NOMO-1 treated with dmso at 0.1 percent for 144 hours (cell line): ENCODE results near the gene IL12RB1.
"Not testable (repeated sequence)": the region's sequence is repeated elsewhere in the genome, so short reads cannot be mapped to it uniquely, and the experiment has no call there.

ENCODE experiments used
- DNase-seq: peaks from one replicate; lab custom pipeline; 2025; ENCODE audit not compliant: unreplicated experiment; lab: John Stamatoyannopoulos, UW

IL12RB1 gene

GRCh38 chr19:18112989-18113478 is 26.3 kb upstream of the IL12RB1 start:
- DNase-seq, result peak; percentile 48

GRCh38 chr19:18110609-18111232 is 24.0 kb upstream of the IL12RB1 start:
- no peak for DNase-seq

- DNase-seq, result no peak
These were observed 23.2 kb upstream of the IL12RB1 start for GRCh38 chr19:18109733-18110608.

- DNase-seq, result no peak
These were observed 22.6 kb upstream of the IL12RB1 start for GRCh38 chr19:18109341-18109732.

GRCh38 chr19:18108897-18109296 is 22.2 kb upstream of the IL12RB1 start:
- no peak for DNase-seq

GRCh38 chr19:18107235-18107634 is 20.5 kb upstream of the IL12RB1 start:
- no peak for DNase-seq

GRCh38 chr19:18105259-18105658 is 18.5 kb upstream of the IL12RB1 start:
- not testable (repeated sequence) for DNase-seq

- DNase-seq, result no peak
These were observed 18.0 kb upstream of the IL12RB1 start for GRCh38 chr19:18104793-18105131.

GRCh38 chr19:18102916-18103542 is 16.3 kb upstream of the IL12RB1 start:
- no peak for DNase-seq

GRCh38 chr19:18101268-18101667 is 14.5 kb upstream of the IL12RB1 start:
- DNase-seq, result no peak

GRCh38 chr19:18100710-18101109 is 14.0 kb upstream of the IL12RB1 start:
- DNase-seq, result no peak

GRCh38 chr19:18099623-18099995 is 12.9 kb upstream of the IL12RB1 start:
- DNase-seq, result no peak

- DNase-seq, result no peak
These were observed 12.3 kb upstream of the IL12RB1 start for GRCh38 chr19:18098891-18099622.

- DNase-seq, result no peak
These were observed 11.5 kb upstream of the IL12RB1 start for GRCh38 chr19:18097993-18098890.

- DNase-seq, result peak; percentile 72
These were observed 10.7 kb upstream of the IL12RB1 start, which contains the start of gene MAST3 for GRCh38 chr19:18097217-18097992. Gene MAST3, plus strand, starts transcription at chr19:18097778. Its CDS starts 15 bp downstream, at chr19:18097793.

GRCh38 chr19:18096258-18096657 is 9.5 kb upstream of the IL12RB1 start:
- DNase-seq, result no peak

GRCh38 chr19:18093439-18094161 is 6.9 kb upstream of the IL12RB1 start:
- no peak for DNase-seq

GRCh38 chr19:18091217-18091608 is 4.5 kb upstream of the IL12RB1 start:
- DNase-seq, result peak; percentile 91
